ENCODE measurements around the gene CHKA. TPM values are rescaled to one million over a fixed set of nuclear protein-coding genes. Genes with fewer than 3 reads are reported as not detected.

CHKA gene
- total and polyA plus RNA-seq, 9 of the 15 experiments (the other 6 are each of a cell fraction or from before 2014, with no cell fraction given) = 3.6 to 37.0 (median 30.2) TPM

- TF ChIP-seq SUPT5H (IDR thresholded peaks at IDR 0.05) = 0 out of 2 replicates have a peak, but pooled peaks have one; percentile 27
- no peak for TF ChIP-seq TEAD4 (IDR thresholded peaks at IDR 0.05; ENCODE audit: low read length)
- no peak for TF ChIP-seq TEAD4 (CRISPR knock-in tag; IDR thresholded peaks at IDR 0.05; ENCODE audit: borderline replicate concordance)
- TF ChIP-seq, protein P1, sequence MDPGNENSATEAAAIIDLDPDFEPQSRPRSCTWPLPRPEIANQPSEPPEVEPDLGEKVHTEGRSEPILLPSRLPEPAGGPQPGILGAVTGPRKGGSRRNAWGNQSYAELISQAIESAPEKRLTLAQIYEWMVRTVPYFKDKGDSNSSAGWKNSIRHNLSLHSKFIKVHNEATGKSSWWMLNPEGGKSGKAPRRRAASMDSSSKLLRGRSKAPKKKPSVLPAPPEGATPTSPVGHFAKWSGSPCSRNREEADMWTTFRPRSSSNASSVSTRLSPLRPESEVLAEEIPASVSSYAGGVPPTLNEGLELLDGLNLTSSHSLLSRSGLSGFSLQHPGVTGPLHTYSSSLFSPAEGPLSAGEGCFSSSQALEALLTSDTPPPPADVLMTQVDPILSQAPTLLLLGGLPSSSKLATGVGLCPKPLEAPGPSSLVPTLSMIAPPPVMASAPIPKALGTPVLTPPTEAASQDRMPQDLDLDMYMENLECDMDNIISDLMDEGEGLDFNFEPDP (CRISPR knock-in tag; IDR thresholded peaks at IDR 0.05) = no peak
- no peak for TF ChIP-seq ZNF766 (CRISPR knock-in tag; conservative IDR thresholded peaks at IDR 0.05)
- no peak for TF ChIP-seq POLR2AphosphoS2 (IDR thresholded peaks at IDR 0.05; ENCODE audit: low read length)
- TF ChIP-seq E2F1 (CRISPR knock-in tag; IDR thresholded peaks at IDR 0.05) = no peak
- no peak for TF ChIP-seq EHMT2 (IDR thresholded peaks at IDR 0.05)
- peak; percentile 82 for TF ChIP-seq CXXC5 (CRISPR knock-in tag; IDR thresholded peaks at IDR 0.05)
- no peak for TF ChIP-seq RFX1 (IDR thresholded peaks at IDR 0.05)
- peak; percentile 46; the same call in 1 of the 2 replicates for TF ChIP-seq MGA (IDR thresholded peaks at IDR 0.05)
- TF ChIP-seq ZBTB1 (CRISPR knock-in tag; IDR thresholded peaks at IDR 0.05; ENCODE audit: borderline replicate concordance, low read depth) = no peak
- no peak for TF ChIP-seq NR2C2 (CRISPR knock-in tag; IDR thresholded peaks at IDR 0.05)
- no peak for TF ChIP-seq NR2C2 (tag; IDR thresholded peaks at IDR 0.05)
- TF ChIP-seq MAFG (tag; conservative IDR thresholded peaks at IDR 0.05) = no peak
Measured at GRCh38 chr11:68003846-68004550, 117.2 kb downstream of the CHKA start, which contains the start of gene UNC93B1 (continued).
